ENCODE data around the gene METTL15.
"Not testable (repeated sequence)": the region's sequence is repeated elsewhere in the genome, so short reads cannot be mapped to it uniquely, and the experiment has no call there.

The METTL15 gene

DNA sequence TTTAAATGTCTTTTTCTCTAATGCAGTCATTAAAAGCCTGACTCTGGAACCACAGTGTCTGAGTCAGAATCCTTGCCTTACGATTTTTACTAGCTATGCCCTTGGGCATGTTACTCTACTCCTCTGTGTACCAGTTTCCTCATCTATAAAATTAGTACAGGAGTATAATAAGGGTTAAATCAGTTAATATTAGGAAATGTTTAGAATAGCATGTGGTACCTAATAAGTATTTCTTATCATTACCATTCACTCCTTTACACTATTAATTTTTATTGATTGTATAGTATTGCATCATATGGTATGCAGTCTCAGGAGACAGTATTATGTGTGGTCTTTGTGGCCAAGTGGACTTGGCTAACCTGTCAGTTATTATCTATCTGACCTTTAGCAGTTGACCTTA is 68.2 kb downstream of the METTL15 start:
- peak in 1 of 2 donors; percentile 11 for DNase-seq (ENCODE audit: low read depth in 2 of 2)
- no peak overlapping the region for H3K4me3 ChIP-seq (replicated peaks in 1 of 2; ENCODE audit: low read depth in 2 of 2, low read length in 2 of 2)
- TF ChIP-seq CTCF (IDR thresholded peaks at IDR 0.05; ENCODE audit: low read depth, low read length) = no peak

- no peak for TF ChIP-seq CTCF (IDR thresholded peaks at IDR 0.05; ENCODE audit: low read depth, low read length)
- H3K4me3 ChIP-seq (replicated peaks in 1 of 2; ENCODE audit: low read depth in 2 of 2, low read length in 2 of 2) = no peak overlapping the region
- DNase-seq (ENCODE audit: low read depth in 2 of 2) = no peak
These were observed 87.3 kb downstream of the METTL15 start for GRCh38 chr11:28195449-28195848.

DNA sequence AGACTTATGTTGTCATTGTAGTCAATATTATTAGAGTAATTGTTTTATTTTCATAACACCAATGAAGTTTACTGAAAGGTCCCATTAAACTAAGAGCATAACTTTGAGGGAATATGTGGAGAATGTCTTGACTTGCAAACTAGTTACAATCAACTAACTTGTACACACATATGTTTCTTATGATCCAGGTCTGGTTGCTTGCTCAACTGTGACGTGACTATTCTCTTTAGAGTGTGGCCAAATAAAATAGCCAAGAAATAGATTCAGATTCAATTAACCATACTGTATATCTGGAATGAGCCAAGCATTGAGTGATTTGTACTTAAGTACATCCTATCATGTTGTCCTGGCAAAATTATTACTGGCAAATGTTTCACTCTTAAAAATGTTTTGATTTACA is 101.7 kb downstream of the METTL15 start:
- no peak overlapping the region for H3K4me3 ChIP-seq (replicated peaks in 1 of 2; ENCODE audit: low read depth in 2 of 2, low read length in 2 of 2)
- no peak for TF ChIP-seq CTCF (IDR thresholded peaks at IDR 0.05; ENCODE audit: low read depth, low read length)
- no peak for DNase-seq (ENCODE audit: low read depth in 2 of 2)

DNA sequence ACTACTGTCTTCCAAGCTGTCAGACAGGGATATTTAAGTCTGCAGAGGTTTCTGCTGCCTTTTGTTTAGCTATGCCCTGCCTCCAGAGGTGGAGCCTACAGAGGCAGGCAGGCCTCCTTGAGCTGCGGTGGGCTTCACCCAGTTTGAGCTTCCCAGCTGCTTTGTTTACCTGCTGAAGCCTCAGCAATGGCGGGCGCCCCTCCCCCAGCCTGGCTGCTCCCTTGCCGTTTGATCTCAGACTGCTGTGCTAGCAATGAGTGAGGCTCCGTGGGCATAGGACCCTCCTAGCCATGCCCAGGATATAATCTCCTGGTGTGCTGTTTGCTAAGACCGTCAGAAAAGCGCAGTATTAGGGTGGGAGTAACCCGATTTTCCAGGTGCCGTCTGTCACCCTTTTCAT is 113.9 kb downstream of the METTL15 start:
- H3K4me3 ChIP-seq (replicated peaks in 1 of 2; ENCODE audit: low read depth in 2 of 2, low read length in 2 of 2); DNase-seq (ENCODE audit: low read depth in 2 of 2): not testable (repeated sequence)

DNA sequence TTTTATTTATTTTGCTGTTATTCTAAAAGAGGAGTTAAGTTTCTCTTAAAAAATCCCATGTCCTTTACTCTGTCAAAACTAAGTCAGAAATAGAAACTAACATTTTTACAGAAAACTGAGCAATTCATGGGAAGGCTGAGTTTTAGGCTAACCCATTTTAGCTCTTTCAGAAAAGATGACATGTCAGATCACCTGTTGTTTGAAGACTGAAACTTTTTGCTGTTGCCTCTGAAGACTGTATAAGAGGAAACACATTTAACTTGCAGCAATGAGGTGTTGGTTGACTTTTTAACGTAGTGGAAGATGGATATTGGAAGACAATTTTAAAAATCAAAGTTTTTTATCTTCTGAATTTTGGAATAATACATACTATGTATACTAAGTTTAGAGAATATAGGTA is 115.4 kb downstream of the METTL15 start:
- H3K4me3 ChIP-seq (replicated peaks in 1 of 2; ENCODE audit: low read depth in 2 of 2, low read length in 2 of 2) = no peak overlapping the region
- TF ChIP-seq CTCF (IDR thresholded peaks at IDR 0.05; ENCODE audit: low read depth, low read length) = no peak
- no peak for DNase-seq (ENCODE audit: low read depth in 2 of 2)

GRCh38 chr11:28223994-28224393 is 115.8 kb downstream of the METTL15 start:
- DNase-seq (ENCODE audit: low read depth in 2 of 2) = no peak
- TF ChIP-seq CTCF (IDR thresholded peaks at IDR 0.05; ENCODE audit: low read depth, low read length) = no peak
- H3K4me3 ChIP-seq (replicated peaks in 1 of 2; ENCODE audit: low read depth in 2 of 2, low read length in 2 of 2) = no peak overlapping the region

DNA sequence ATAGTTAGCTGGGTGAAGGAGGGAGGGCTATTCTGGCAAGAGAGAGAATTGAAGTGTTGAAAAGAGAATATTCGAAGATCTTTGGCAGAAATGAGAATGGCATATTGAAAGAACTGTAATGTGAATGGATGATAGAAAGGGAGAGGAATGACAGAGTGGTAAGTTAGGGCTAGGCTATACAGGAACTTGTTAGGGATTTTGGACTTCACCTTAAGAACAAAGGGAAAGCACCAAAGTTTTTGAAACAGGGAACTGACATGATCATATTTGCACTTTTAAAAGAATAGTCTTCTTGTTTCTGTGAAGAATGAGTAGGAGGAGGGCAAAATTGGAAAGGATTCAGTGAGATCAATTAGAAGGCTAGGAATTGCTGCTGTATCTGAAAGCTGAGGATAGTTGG is 119.3 kb downstream of the METTL15 start:
- peak in 1 of 2 donors; percentile 7 for DNase-seq (ENCODE audit: low read depth in 2 of 2)
- TF ChIP-seq CTCF (IDR thresholded peaks at IDR 0.05; ENCODE audit: low read depth, low read length) = no peak
- no peak overlapping the region for H3K4me3 ChIP-seq (replicated peaks in 1 of 2; ENCODE audit: low read depth in 2 of 2, low read length in 2 of 2)
